Measurements from ENCODE around the gene REV3L. TPM values are rescaled to one million over a fixed set of nuclear protein-coding genes. Genes with fewer than 3 reads are reported as not detected.

Gene REV3L
- total RNA-seq, 1 experiment from 2014 or later = 12.8 TPM

GRCh38 chr6:111458670-111459232 is 24.3 kb downstream of the REV3L start:
- ChIA-PET CTCF (no interaction called here), RAD21 (ENCODE audit: low non-redundant PET in 1 of 2, low total read pairs in 2 of 2, uncharacterized antibody in 2 of 2, unreplicated experiment in 2 of 2) (no interaction called here), POLR2A (no interaction called here)
- H3K4me1 ChIP-seq (ENCODE audit: control insufficient read depth in 1 of 2, insufficient read depth in 2 of 2, low read length in 2 of 2) = no peaks in the 10 kb centered on the region
- intact Hi-C loops (cut with micrococcal nuclease) = no loop called here
- no peaks in the 10 kb centered on the region for H3K9me2 ChIP-seq (ENCODE audit: insufficient read depth)
- no peak overlapping the region for H3K4me3 ChIP-seq (replicated peaks in 1 of 2; ENCODE audit: low read depth in 1 of 2, low read length in 2 of 2)
- H3K79me2 ChIP-seq (ENCODE audit: insufficient read depth, low read length) = peaks cover 63% of the 10 kb centered on the region
- no peak overlapping the region for H3K9ac ChIP-seq (ENCODE audit: low read length)
- H4K20me1 ChIP-seq (ENCODE audit: insufficient read depth) = no peaks in the 10 kb centered on the region
- ATAC-seq (no peak), DNase-seq (ENCODE audit: low read depth, low spot score) (no peak)
- no peak for TF ChIP-seq ZNF274 (IDR thresholded peaks at IDR 0.05; ENCODE audit: low read depth, low read length)
- no peak for TF ChIP-seq EGR1 (IDR thresholded peaks at IDR 0.05; ENCODE audit: low read depth)
- TF ChIP-seq ATF3 (IDR thresholded peaks at IDR 0.05) = no peak
- TF ChIP-seq FOSL1 (IDR thresholded peaks at IDR 0.05; ENCODE audit: low read depth) = no peak
- TF ChIP-seq POLR2A (IDR thresholded peaks at IDR 0.05; ENCODE audit: borderline replicate concordance, extremely low read depth, insufficient read depth, insufficient read length) = no peak
- TF ChIP-seq EZH2 (IDR thresholded peaks at IDR 0.05) = no peak
- no peak for TF ChIP-seq SIN3A (IDR thresholded peaks at IDR 0.05; ENCODE audit: low read depth)
- no peak for TF ChIP-seq YY1 (IDR thresholded peaks at IDR 0.05; ENCODE audit: extremely low read depth, insufficient replicate concordance, low read depth, low read length)
- TF ChIP-seq POLR2AphosphoS5 (IDR thresholded peaks at IDR 0.05; ENCODE audit: low read depth, low read length) = no peak
- no peak for TF ChIP-seq REST (IDR thresholded peaks at IDR 0.05; ENCODE audit: low read depth)
- TF ChIP-seq ELF1 (IDR thresholded peaks at IDR 0.05; ENCODE audit: borderline replicate concordance, low read depth) = no peak
- TF ChIP-seq SP1 (IDR thresholded peaks at IDR 0.05; ENCODE audit: low read depth) = no peak
- no peak for TF ChIP-seq ZFX (IDR thresholded peaks at IDR 0.05)
- TF ChIP-seq JUND (IDR thresholded peaks at IDR 0.05) = no peak
- no peak for TF ChIP-seq TCF7L2 (IDR thresholded peaks at IDR 0.05; ENCODE audit: borderline replicate concordance, extremely low read depth, insufficient read depth, insufficient read length)
- TF ChIP-seq CEBPB (IDR thresholded peaks at IDR 0.05; ENCODE audit: low read depth) = no peak
- TF ChIP-seq ZBTB33 (IDR thresholded peaks at IDR 0.05; ENCODE audit: extremely low read depth, insufficient replicate concordance, low read length) = no peak
- TF ChIP-seq EZH2phosphoT487 (IDR thresholded peaks at IDR 0.05; ENCODE audit: borderline replicate concordance) = no peak
- peaks cover 0 to 5% of the 10 kb centered on the region in 2 experiments; a peak in 1 of 4 replicates for H3K36me3 ChIP-seq (ENCODE audit: control insufficient read depth in 1 of 2, insufficient read depth in 2 of 2, low read length in 2 of 2)
- no peaks in the 10 kb centered on the region for H3K27me3 ChIP-seq (ENCODE audit: insufficient read depth, low read length)
- no peak overlapping the region for H3K4me2 ChIP-seq (ENCODE audit: low read length)
- H3K9me3 ChIP-seq (ENCODE audit: control insufficient read depth in 1 of 2, insufficient read depth in 1 of 2, low read depth in 1 of 2, low read length in 2 of 2) = 0 out of 4 replicates have a peak, but pooled peaks cover 0 to 9% of the 10 kb centered on the region in 2 experiments
- no peak overlapping the region for H3K27ac ChIP-seq (ENCODE audit: low read depth, low read length)
- no peak overlapping the region for H2AFZ ChIP-seq (ENCODE audit: low read depth, low read length, poor library complexity, severe bottlenecking)
- BruUV-seq (replicated peaks) = no TSS peak
